SK-N-SH (cell line): Measurements from ENCODE around the gene DFFB. TPM values are rescaled to one million over a fixed set of nuclear protein-coding genes. Genes with fewer than 3 reads are reported as not detected.
A peak's percentile ranks its signal among the peaks of the same experiment; 100 is the strongest.

Source experiments
- CTCF ChIA-PET: fragments of 300-600, 350-600 bp; formaldehyde crosslinking; extraction: SDS; loops from one replicate; lab custom pipeline; 2021; lab: Yijun Ruan, JAX
- POLR2A ChIA-PET: fragments of 350-600 bp; sonication (Branson Sonifier 250); formaldehyde crosslinking; extraction: SDS; loops from one replicate; lab custom pipeline; 2020; ENCODE audit warnings: antibody characterized with exemption, inconsistent platforms; lab: Yijun Ruan, JAX
- DNase-seq: peaks from one replicate; pipeline ENCODE4 v3.0.0; 2012
- H2AFZ ChIP-seq: fragments of 200-600 bp; sonication (generic); 2 replicates; pipeline ENCODE4 v1.8.1; 2016; ENCODE audit warnings: antibody characterized with exemption, mild to moderate bottlenecking, low read depth
- H3F3A ChIP-seq: fragments of 200-600 bp; sonication (generic); replicated peaks from 2 replicates; pipeline ENCODE3; 2016; ENCODE audit warnings: antibody characterized with exemption, mild to moderate bottlenecking; ENCODE audit not compliant: insufficient read depth
- H3K27ac ChIP-seq, 2 experiments: fragments of 200-500 bp in 1 of 2; fragments of 200-600 bp in 1 of 2; sonication (Bioruptor generic) in 1 of 2; sonication (generic), shearing (Covaris generic) in 1 of 2; 2 replicates each; pipeline versions ENCODE4 v1.5.1 to v1.6.1; 2014 to 2016; ENCODE audit warnings: low read depth in 2 of 2, inconsistent platforms in 1 of 2, low read length in 1 of 2, mild to moderate bottlenecking in 1 of 2, mixed read lengths in 1 of 2
- H3K27me3 ChIP-seq: fragments of 200-600 bp; sonication (generic), shearing (Covaris generic); 2 replicates; pipeline ENCODE4 v1.6.1; 2016; ENCODE audit warnings: mixed run types; ENCODE audit not compliant: insufficient read depth
- H3K36me3 ChIP-seq, 2 experiments: fragments of 200-500 bp in 1 of 2; fragments of 200-600 bp in 1 of 2; sonication (Bioruptor generic) in 1 of 2; sonication (generic) in 1 of 2; replicated peaks in 1 of 2; 2 replicates each; pipeline versions ENCODE3 to v1.5.1; 2014 to 2016; ENCODE audit warnings: low read length in 1 of 2, mild to moderate bottlenecking in 1 of 2; ENCODE audit not compliant: insufficient read depth in 2 of 2, control insufficient read depth in 1 of 2
- H3K4me1 ChIP-seq, 2 experiments: fragments of 200-500 bp in 1 of 2; fragments of 200-600 bp in 1 of 2; sonication (Bioruptor generic) in 1 of 2; sonication (generic), shearing (Covaris generic) in 1 of 2; 2 replicates each; pipeline versions ENCODE4 v1.5.1 to v1.6.1; 2014 to 2016; ENCODE audit warnings: low read depth in 1 of 2, low read length in 1 of 2, mixed run types in 1 of 2; ENCODE audit not compliant: insufficient read depth in 2 of 2, control insufficient read depth in 1 of 2
- H3K4me2 ChIP-seq: fragments of 200-600 bp; sonication (generic), shearing (Covaris generic); 2 replicates; pipeline ENCODE4 v1.6.1; 2017; ENCODE audit warnings: mixed run types
- H3K4me3 ChIP-seq, 2 experiments: fragments of 200-500 bp in 1 of 2; fragments of 200-600 bp in 1 of 2; sonication (Bioruptor generic) in 1 of 2; sonication (generic), shearing (Covaris generic) in 1 of 2; 2 replicates each; pipeline versions ENCODE4 v1.5.1 to v1.8.1; 2014 to 2016; ENCODE audit warnings: low read depth in 2 of 2, inconsistent platforms in 1 of 2, low read length in 1 of 2, mild to moderate bottlenecking in 1 of 2, mixed read lengths in 1 of 2, moderate library complexity in 1 of 2
- H3K79me2 ChIP-seq: fragments of 200-600 bp; sonication (generic); 2 replicates; pipeline ENCODE4 v1.8.1; 2017; ENCODE audit warnings: mild to moderate bottlenecking; ENCODE audit not compliant: insufficient read depth
- H3K9ac ChIP-seq: fragments of 200-600 bp; sonication (generic); 2 replicates; pipeline ENCODE4 v1.6.1; 2017; ENCODE audit warnings: mixed run types
- H3K9me2 ChIP-seq: fragments of 200-600 bp; sonication (generic); 2 replicates; pipeline ENCODE4 v1.6.1; 2017; ENCODE audit warnings: mixed run types
- H3K9me3 ChIP-seq: fragments of 200-600 bp; sonication (generic); 2 replicates; pipeline ENCODE4 v1.6.1; 2017; ENCODE audit warnings: mixed run types, mild to moderate bottlenecking, moderate library complexity
- H4K20me1 ChIP-seq: fragments of 200-600 bp; sonication (generic); 2 replicates; pipeline ENCODE4 v1.6.1; 2017; ENCODE audit warnings: mild to moderate bottlenecking, mixed run types; ENCODE audit not compliant: insufficient read depth
- ELF1 ChIP-seq: IDR thresholded peaks from 2 replicates; pipeline ENCODE4 v1.4.0; 2012
- EZH2phosphoT487 ChIP-seq: fragments of 200-600 bp; sonication (generic); IDR thresholded peaks from 2 replicates; pipeline ENCODE4 v1.6.1; 2017; ENCODE audit warnings: low read depth, mixed run types, mild to moderate bottlenecking, antibody characterized with exemption, moderate library complexity, borderline replicate concordance
- FOXJ3 ChIP-seq: sonication (generic); formaldehyde crosslinking; IDR thresholded peaks from 2 replicates; pipeline ENCODE4 v1.5.1; 2020; ENCODE audit warnings: mild to moderate bottlenecking, missing genetic modification reagents
- FOXM1 ChIP-seq: IDR thresholded peaks from 2 replicates; pipeline ENCODE4 v1.4.0; 2012; ENCODE audit warnings: low read depth, mild to moderate bottlenecking
- GABPA ChIP-seq: IDR thresholded peaks from 2 replicates; pipeline ENCODE4 v1.4.0; 2012; ENCODE audit warnings: low read depth, mild to moderate bottlenecking
- NFIC ChIP-seq: IDR thresholded peaks from 2 replicates; pipeline ENCODE4 v1.4.0; 2012; ENCODE audit warnings: borderline replicate concordance
- NRF1 ChIP-seq: IDR thresholded peaks from 2 replicates; pipeline ENCODE4 v1.6.1; 2012; ENCODE audit warnings: low read depth, mild to moderate bottlenecking, low read length
- RAD21 ChIP-seq: IDR thresholded peaks from 2 replicates; pipeline ENCODE4 v1.6.1; 2012; ENCODE audit warnings: mild to moderate bottlenecking, low read length
- RCOR1 ChIP-seq: fragments of 150-350 bp; IDR thresholded peaks from 2 replicates; pipeline ENCODE4 v1.6.1; 2017; ENCODE audit warnings: antibody characterized with exemption, low read length
- RFX5 ChIP-seq: IDR thresholded peaks from 2 replicates; pipeline ENCODE4 v1.6.1; 2012; ENCODE audit warnings: mild to moderate bottlenecking, improper control_type of control experiment, low read length
- TCF12 ChIP-seq: IDR thresholded peaks from 2 replicates; pipeline ENCODE4 v1.4.0; 2012
- WGBS: methylation state at CpG from one replicate; pipeline ENCODE4 v1.1.6; 2017; ENCODE audit warnings: low lambda C conversion rate; 5-methylcytosine and 5-hydroxymethylcytosine counted together
- polyA plus RNA-seq, 3 experiments: library from polyadenylated mRNA; depleted of rRNA; stranded (reverse); fragments of >200 nt; gene quantifications; 2 replicates each; pipeline ENCODE4 v1.2.3, GENCODE V29; 2012
- TF ChIP-seq, protein P1 (sequence below): fragments of 200-600 bp; sonication (generic); IDR thresholded peaks from 2 replicates; pipeline ENCODE4 v1.6.1; 2017; ENCODE audit warnings: antibody characterized with exemption, mild to moderate bottlenecking, moderate library complexity
- TF ChIP-seq, protein P2 (sequence below): fragments of 150-350 bp; IDR thresholded peaks from 2 replicates; pipeline ENCODE4 v1.6.1; 2016; ENCODE audit warnings: mild to moderate bottlenecking, low read depth, low read length
- TF ChIP-seq, protein P3 (sequence below): IDR thresholded peaks from 2 replicates; pipeline ENCODE4; 2012
- TF ChIP-seq, protein P4 (sequence below): IDR thresholded peaks from 2 replicates; pipeline ENCODE4 v1.4.0; 2012; ENCODE audit warnings: low read depth, borderline replicate concordance

The DFFB gene
- polyA plus RNA-seq, 1 of the 3 experiments (the other 2 are of a cell fraction) = 8.2 TPM

DNA sequence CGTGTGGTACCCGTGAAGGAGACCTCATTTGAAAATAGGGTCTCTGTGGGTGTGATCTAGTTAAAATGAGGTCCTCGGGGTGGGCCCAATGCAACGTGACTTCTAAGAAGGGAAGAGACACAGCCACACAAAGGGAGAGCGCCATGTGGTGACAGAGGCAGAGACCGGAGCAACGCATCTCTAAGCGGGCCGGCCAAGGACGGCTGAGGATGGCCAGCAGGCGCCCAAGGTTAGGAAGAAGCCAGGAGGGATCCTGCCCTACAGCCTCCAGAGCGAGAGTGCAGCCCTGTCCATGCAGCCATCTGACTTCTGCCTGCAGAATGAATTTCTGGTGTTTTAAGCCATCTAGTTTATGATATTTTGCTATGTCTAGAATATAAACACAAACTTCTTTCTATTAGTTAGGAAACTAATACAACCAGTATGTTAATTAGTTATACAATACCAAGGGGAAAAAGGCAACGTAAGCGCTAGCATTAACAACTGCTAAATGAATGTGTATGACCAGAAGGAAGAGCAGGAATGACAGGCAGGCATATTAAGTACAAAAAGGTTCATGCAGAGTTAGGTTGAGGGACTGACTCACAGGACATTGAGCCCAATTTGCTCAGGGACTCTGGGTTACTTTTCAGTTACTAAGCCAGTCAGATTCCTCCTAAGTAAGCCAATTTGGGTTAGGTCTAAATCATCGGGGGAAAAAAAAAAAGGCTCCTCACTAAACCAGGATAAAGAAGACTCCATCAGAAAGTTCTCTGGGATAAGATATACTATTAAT lies 4.4 kb upstream of the DFFB start:
- no peaks in the 10 kb centered on the region for H3K27me3 ChIP-seq
- H3K27ac ChIP-seq = no peak overlapping the region
- CTCF ChIA-PET = no interaction called here
- H4K20me1 ChIP-seq = peaks cover 9% of the 10 kb centered on the region; the same call in 1 of the 2 replicates
- no peak for DNase-seq
- 85% methylated on average over 14 of the region's 15 CpGs for WGBS
- TF ChIP-seq, protein P1, sequence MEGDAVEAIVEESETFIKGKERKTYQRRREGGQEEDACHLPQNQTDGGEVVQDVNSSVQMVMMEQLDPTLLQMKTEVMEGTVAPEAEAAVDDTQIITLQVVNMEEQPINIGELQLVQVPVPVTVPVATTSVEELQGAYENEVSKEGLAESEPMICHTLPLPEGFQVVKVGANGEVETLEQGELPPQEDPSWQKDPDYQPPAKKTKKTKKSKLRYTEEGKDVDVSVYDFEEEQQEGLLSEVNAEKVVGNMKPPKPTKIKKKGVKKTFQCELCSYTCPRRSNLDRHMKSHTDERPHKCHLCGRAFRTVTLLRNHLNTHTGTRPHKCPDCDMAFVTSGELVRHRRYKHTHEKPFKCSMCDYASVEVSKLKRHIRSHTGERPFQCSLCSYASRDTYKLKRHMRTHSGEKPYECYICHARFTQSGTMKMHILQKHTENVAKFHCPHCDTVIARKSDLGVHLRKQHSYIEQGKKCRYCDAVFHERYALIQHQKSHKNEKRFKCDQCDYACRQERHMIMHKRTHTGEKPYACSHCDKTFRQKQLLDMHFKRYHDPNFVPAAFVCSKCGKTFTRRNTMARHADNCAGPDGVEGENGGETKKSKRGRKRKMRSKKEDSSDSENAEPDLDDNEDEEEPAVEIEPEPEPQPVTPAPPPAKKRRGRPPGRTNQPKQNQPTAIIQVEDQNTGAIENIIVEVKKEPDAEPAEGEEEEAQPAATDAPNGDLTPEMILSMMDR = no peak
- TF ChIP-seq NFIC (no peak), RCOR1 (no peak), RFX5 (no peak), GABPA (no peak)
- H3K9ac ChIP-seq = no peak overlapping the region
- H3K36me3 ChIP-seq = peaks cover 7 to 30% of the 10 kb centered on the region in 2 experiments
- H2AFZ ChIP-seq = no peak overlapping the region
- H3F3A ChIP-seq = no peaks in the 10 kb centered on the region
- H3K4me1 ChIP-seq = peaks cover 4 to 9% of the 10 kb centered on the region in 2 experiments; a peak in 1 of 4 replicates
- no peaks in the 10 kb centered on the region for H3K9me3 ChIP-seq
- peaks cover 39% of the 10 kb centered on the region for H3K79me2 ChIP-seq
- no peak overlapping the region for H3K4me3 ChIP-seq
- POLR2A ChIA-PET = no interaction called here
- no peak overlapping the region for H3K4me2 ChIP-seq
- H3K9me2 ChIP-seq = no peaks in the 10 kb centered on the region

DNA sequence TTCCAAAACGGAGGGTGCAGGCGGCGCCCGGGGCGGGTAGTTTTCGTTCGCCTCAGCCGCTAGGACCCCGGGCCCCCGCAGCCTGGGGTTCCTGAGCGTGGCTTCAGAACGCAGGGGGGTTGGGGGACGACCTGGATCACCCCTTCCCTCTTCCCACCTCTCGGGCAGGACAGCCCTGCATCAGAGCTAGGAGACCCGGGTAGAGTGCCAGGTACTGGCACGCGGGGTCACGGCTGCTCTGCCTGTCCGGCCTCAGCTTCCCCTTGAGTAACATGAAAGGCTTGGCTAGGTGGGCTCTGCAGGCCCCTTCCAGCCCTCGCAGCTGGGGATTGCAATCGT lies 484 bp downstream of the DFFB start:
- CTCF ChIA-PET = interaction anchor here (0.7 to 2.0 kb wide), 6 partner anchors 8 to 405 kb away, joined by 3 to 5 read pairs (median 4); no protein-coding TSS in a partner anchor
- Histone ChIP-seq H3K4me2 (peak overlapping the region; percentile 96), H3K9ac (peak overlapping the region; percentile 73; the same call in 1 of the 2 replicates), H2AFZ (peak overlapping the region; percentile 89; the same call in 1 of the 2 replicates), H4K20me1 (peaks cover 9% of the 10 kb centered on the region; the same call in 1 of the 2 replicates), H3K4me1 (peaks cover 4 to 16% of the 10 kb centered on the region in 2 experiments; a peak in 1 of 4 replicates), H3K4me3 (peak overlapping the region; percentile 76 to 88), H3K79me2 (peaks cover 39% of the 10 kb centered on the region), H3K27me3 (no peaks in the 10 kb centered on the region), H3K9me3 (no peaks in the 10 kb centered on the region), H3K27ac (no peak overlapping the region), H3K9me2 (no peaks in the 10 kb centered on the region), H3F3A (no peaks in the 10 kb centered on the region), H3K36me3 (no peaks in the 10 kb centered on the region)
- no peak for DNase-seq
- POLR2A ChIA-PET = interaction anchor here (0.8 kb wide), 1 partner anchor 10 kb away, joined by 3 read pairs; no protein-coding TSS in a partner anchor
- 54% methylated on average over 4 of the region's 21 CpGs for WGBS
- TF ChIP-seq NRF1 (no peak), ELF1 (no peak), RAD21 (no peak), TCF12 (no peak), FOXJ3 (CRISPR knock-in tag) (no peak), EZH2phosphoT487 (no peak), FOXM1 (no peak), RFX5 (no peak), RCOR1 (no peak)
- TF ChIP-seq, protein P2, sequence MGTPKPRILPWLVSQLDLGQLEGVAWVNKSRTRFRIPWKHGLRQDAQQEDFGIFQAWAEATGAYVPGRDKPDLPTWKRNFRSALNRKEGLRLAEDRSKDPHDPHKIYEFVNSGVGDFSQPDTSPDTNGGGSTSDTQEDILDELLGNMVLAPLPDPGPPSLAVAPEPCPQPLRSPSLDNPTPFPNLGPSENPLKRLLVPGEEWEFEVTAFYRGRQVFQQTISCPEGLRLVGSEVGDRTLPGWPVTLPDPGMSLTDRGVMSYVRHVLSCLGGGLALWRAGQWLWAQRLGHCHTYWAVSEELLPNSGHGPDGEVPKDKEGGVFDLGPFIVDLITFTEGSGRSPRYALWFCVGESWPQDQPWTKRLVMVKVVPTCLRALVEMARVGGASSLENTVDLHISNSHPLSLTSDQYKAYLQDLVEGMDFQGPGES = no peak
- TF ChIP-seq, protein P3, sequence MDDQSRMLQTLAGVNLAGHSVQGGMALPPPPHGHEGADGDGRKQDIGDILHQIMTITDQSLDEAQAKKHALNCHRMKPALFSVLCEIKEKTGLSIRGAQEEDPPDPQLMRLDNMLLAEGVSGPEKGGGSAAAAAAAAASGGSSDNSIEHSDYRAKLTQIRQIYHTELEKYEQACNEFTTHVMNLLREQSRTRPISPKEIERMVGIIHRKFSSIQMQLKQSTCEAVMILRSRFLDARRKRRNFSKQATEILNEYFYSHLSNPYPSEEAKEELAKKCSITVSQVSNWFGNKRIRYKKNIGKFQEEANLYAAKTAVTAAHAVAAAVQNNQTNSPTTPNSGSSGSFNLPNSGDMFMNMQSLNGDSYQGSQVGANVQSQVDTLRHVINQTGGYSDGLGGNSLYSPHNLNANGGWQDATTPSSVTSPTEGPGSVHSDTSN = no peak
- TF ChIP-seq, protein P4, sequence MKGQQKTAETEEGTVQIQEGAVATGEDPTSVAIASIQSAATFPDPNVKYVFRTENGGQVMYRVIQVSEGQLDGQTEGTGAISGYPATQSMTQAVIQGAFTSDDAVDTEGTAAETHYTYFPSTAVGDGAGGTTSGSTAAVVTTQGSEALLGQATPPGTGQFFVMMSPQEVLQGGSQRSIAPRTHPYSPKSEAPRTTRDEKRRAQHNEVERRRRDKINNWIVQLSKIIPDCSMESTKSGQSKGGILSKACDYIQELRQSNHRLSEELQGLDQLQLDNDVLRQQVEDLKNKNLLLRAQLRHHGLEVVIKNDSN = no peak
